ENCODE results near the gene SLC41A1.

DNA sequence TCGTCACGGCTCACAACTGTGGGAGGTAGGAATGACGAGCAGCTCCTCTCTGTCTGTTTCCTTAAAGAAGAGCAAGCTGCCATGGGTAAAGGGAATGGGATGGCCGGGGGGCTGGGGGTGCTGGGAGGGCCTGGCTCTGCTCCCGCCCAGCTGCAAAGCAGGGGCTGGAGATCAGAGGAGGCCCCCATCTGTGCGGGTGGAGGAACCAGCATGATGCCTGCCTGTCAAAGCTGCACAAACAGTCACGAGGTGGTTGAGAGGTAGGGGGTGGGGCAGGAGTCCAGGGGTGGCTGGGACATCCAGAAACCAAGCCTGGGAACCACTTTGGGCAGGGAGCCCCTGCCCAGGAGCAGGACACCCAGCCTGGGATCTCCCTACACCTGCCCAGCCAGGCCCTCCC lies 12.6 kb downstream of the SLC41A1 start:
- TF ChIP-seq, protein P1, sequence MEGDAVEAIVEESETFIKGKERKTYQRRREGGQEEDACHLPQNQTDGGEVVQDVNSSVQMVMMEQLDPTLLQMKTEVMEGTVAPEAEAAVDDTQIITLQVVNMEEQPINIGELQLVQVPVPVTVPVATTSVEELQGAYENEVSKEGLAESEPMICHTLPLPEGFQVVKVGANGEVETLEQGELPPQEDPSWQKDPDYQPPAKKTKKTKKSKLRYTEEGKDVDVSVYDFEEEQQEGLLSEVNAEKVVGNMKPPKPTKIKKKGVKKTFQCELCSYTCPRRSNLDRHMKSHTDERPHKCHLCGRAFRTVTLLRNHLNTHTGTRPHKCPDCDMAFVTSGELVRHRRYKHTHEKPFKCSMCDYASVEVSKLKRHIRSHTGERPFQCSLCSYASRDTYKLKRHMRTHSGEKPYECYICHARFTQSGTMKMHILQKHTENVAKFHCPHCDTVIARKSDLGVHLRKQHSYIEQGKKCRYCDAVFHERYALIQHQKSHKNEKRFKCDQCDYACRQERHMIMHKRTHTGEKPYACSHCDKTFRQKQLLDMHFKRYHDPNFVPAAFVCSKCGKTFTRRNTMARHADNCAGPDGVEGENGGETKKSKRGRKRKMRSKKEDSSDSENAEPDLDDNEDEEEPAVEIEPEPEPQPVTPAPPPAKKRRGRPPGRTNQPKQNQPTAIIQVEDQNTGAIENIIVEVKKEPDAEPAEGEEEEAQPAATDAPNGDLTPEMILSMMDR (IDR thresholded peaks at IDR 0.05): no peak
- TF ChIP-seq, protein P2, sequence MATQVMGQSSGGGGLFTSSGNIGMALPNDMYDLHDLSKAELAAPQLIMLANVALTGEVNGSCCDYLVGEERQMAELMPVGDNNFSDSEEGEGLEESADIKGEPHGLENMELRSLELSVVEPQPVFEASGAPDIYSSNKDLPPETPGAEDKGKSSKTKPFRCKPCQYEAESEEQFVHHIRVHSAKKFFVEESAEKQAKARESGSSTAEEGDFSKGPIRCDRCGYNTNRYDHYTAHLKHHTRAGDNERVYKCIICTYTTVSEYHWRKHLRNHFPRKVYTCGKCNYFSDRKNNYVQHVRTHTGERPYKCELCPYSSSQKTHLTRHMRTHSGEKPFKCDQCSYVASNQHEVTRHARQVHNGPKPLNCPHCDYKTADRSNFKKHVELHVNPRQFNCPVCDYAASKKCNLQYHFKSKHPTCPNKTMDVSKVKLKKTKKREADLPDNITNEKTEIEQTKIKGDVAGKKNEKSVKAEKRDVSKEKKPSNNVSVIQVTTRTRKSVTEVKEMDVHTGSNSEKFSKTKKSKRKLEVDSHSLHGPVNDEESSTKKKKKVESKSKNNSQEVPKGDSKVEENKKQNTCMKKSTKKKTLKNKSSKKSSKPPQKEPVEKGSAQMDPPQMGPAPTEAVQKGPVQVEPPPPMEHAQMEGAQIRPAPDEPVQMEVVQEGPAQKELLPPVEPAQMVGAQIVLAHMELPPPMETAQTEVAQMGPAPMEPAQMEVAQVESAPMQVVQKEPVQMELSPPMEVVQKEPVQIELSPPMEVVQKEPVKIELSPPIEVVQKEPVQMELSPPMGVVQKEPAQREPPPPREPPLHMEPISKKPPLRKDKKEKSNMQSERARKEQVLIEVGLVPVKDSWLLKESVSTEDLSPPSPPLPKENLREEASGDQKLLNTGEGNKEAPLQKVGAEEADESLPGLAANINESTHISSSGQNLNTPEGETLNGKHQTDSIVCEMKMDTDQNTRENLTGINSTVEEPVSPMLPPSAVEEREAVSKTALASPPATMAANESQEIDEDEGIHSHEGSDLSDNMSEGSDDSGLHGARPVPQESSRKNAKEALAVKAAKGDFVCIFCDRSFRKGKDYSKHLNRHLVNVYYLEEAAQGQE (IDR thresholded peaks at IDR 0.05; ENCODE audit: insufficient read depth in 1 of 2, low read depth in 2 of 2, low read length in 1 of 2): no peak
- no peak for TF ChIP-seq POLR2AphosphoS5 (IDR thresholded peaks at IDR 0.05; ENCODE audit: low read depth, low read length)

Measured in Panc1 (cell line).